ENCODE results near the gene EPHB1. TPM values are rescaled to one million over a fixed set of nuclear protein-coding genes. Genes with fewer than 3 reads are reported as not detected.
"Not testable (repeated sequence)": the region's sequence is repeated elsewhere in the genome, so short reads cannot be mapped to it uniquely, and the experiment has no call there.

The EPHB1 gene
- total and polyA plus RNA-seq, 2 donors (not counting 3 experiments of a cell fraction or from before 2014, with no cell fraction given) = 1.3 to 5.2 TPM

- H3K9me3 ChIP-seq (replicated peaks; ENCODE audit: control insufficient read depth, insufficient read depth, low read length); H3K27ac ChIP-seq (ENCODE audit: insufficient read depth, low read depth, low read length); H3K9me1 ChIP-seq (replicated peaks; ENCODE audit: control insufficient read depth, extremely low read depth, insufficient read depth, low read length); H3K4me2 ChIP-seq (ENCODE audit: insufficient read depth, low read length); POLR2A ChIA-PET; intact Hi-C loops (cut with micrococcal nuclease); CTCF ChIA-PET; H3K79me2 ChIP-seq (ENCODE audit: control insufficient read depth, insufficient read depth, low read length); FAIRE-seq; H2AFZ ChIP-seq (ENCODE audit: low read depth, low read length); H3K4me1 ChIP-seq (ENCODE audit: control insufficient read depth, extremely low read depth, insufficient read depth, low read length); H3K4me3 ChIP-seq (replicated peaks in 1 of 3; ENCODE audit: insufficient read depth in 1 of 3, low read depth in 1 of 3, low read length in 3 of 3); dilution Hi-C loops (cut with MboI; ENCODE audit: extremely low pct_ligation_motif_present, low sequenced_read_pairs); H3K27me3 ChIP-seq (ENCODE audit: control insufficient read depth in 2 of 2, insufficient read depth in 2 of 2, low read length in 2 of 2); DNase-seq (ENCODE audit: low read depth, low spot score); H4K20me1 ChIP-seq (replicated peaks; ENCODE audit: control insufficient read depth, extremely low read depth, insufficient read depth, low read length); BruUV-seq (replicated peaks); H3K9ac ChIP-seq (replicated peaks; ENCODE audit: extremely low read depth, insufficient read depth, low read length); H3K36me3 ChIP-seq (ENCODE audit: control insufficient read depth in 2 of 2, extremely low read depth in 1 of 2, insufficient read depth in 2 of 2, low read length in 2 of 2): not testable (repeated sequence)
These were observed 244.5 kb downstream of the EPHB1 start for GRCh38 chr3:135039536-135039935.

DNA sequence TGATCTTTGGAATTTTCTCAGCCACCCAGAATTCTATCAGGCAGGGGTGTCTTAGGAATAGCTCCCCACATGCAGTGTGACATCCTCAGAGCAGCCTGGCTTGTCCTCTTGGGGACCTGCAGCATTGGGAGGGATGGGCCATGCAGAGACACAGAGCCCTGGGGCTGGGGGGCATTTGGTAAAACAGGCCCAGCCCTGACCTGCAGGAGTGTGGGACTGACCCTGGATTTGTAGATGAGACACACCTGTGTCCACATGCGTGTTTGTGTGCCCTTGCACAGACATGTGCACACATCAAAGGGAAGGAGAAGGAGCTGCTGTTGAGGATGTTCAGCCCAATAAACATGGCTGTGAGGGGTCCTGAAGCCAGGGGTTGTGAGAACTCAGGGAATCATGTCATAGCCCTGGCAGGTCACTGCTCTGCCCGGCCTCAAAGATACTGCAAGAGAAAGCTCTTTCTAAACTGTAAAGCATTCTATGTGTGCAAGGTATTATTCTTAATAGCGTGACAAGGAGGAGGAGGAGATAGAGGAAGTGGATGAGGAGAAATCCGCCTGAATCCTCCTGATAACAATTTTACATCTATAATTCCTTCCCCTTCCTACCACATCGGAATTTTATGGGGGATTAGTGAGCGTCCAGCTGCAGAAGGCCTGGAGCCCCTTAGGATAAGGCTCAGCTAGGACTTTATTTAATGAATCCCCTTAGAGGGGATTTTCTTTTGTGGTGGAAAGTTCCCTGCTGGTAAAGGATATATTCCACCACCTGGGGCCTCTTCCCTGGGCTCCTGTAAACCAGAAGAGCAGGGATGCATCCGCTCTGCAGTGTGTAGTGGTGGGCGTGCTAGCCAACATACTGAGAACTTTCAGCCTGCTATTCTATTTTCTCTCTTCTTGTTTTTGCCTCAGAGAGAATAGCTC, 245.5 kb downstream of the EPHB1 start:
- intact Hi-C loops (cut with micrococcal nuclease) = no loop called here
- FAIRE-seq (no peak), DNase-seq (ENCODE audit: low read depth, low spot score) (no peak)
- TF ChIP-seq POLR2A (IDR thresholded peaks at IDR 0.05; ENCODE audit: low read depth, low read length) = no peak
- TF ChIP-seq, protein P1, sequence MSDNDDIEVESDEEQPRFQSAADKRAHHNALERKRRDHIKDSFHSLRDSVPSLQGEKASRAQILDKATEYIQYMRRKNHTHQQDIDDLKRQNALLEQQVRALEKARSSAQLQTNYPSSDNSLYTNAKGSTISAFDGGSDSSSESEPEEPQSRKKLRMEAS (IDR thresholded peaks at IDR 0.05; ENCODE audit: insufficient read depth, insufficient read length) = no peak
- no peak for TF ChIP-seq MYC (IDR thresholded peaks at IDR 0.05; ENCODE audit: low read depth, low read length)
- TF ChIP-seq POLR2AphosphoS5 (IDR thresholded peaks at IDR 0.05; ENCODE audit: insufficient read depth, low read depth, low read length) = no peak
- TF ChIP-seq EZH2 (IDR thresholded peaks at IDR 0.05; ENCODE audit: borderline replicate concordance, low read depth, low read length, severe bottlenecking) = no peak
- no peak for TF ChIP-seq CTCF (IDR thresholded peaks at IDR 0.05; ENCODE audit: extremely low read depth in 1 of 2, insufficient read depth in 1 of 2, low read depth in 1 of 2, low read length in 2 of 2)
- POLR2A ChIA-PET = no interaction called here
- dilution Hi-C loops (cut with MboI; ENCODE audit: extremely low pct_ligation_motif_present, low sequenced_read_pairs) = no loop called here
- no peaks in the 10 kb centered on the region for H3K9me3 ChIP-seq (replicated peaks; ENCODE audit: control insufficient read depth, insufficient read depth, low read length)
- no peak overlapping the region for H3K4me3 ChIP-seq (replicated peaks in 1 of 3; ENCODE audit: insufficient read depth in 1 of 3, low read depth in 1 of 3, low read length in 3 of 3)
- BruUV-seq (replicated peaks) = no TSS peak
- H2AFZ ChIP-seq (ENCODE audit: low read depth, low read length) = no peak overlapping the region
- CTCF ChIA-PET = no interaction called here
- H4K20me1 ChIP-seq (replicated peaks; ENCODE audit: control insufficient read depth, extremely low read depth, insufficient read depth, low read length) = no peaks in the 10 kb centered on the region
- no peak overlapping the region for H3K4me2 ChIP-seq (ENCODE audit: insufficient read depth, low read length)
- H3K79me2 ChIP-seq (ENCODE audit: control insufficient read depth, insufficient read depth, low read length) = no peaks in the 10 kb centered on the region
- no peaks in the 10 kb centered on the region for H3K27me3 ChIP-seq (ENCODE audit: control insufficient read depth in 2 of 2, insufficient read depth in 2 of 2, low read length in 2 of 2)
- no peaks in the 10 kb centered on the region for H3K36me3 ChIP-seq (ENCODE audit: control insufficient read depth in 2 of 2, extremely low read depth in 1 of 2, insufficient read depth in 2 of 2, low read length in 2 of 2)
- H3K9me1 ChIP-seq (replicated peaks; ENCODE audit: control insufficient read depth, extremely low read depth, insufficient read depth, low read length) = no peaks in the 10 kb centered on the region
- H3K9ac ChIP-seq (replicated peaks; ENCODE audit: extremely low read depth, insufficient read depth, low read length) = no peak overlapping the region
- H3K27ac ChIP-seq (ENCODE audit: insufficient read depth, low read depth, low read length) = no peak overlapping the region
- no peaks in the 10 kb centered on the region for H3K4me1 ChIP-seq (ENCODE audit: control insufficient read depth, extremely low read depth, insufficient read depth, low read length)
